ENCODE measurements around the gene LZIC.

The LZIC gene

DNA sequence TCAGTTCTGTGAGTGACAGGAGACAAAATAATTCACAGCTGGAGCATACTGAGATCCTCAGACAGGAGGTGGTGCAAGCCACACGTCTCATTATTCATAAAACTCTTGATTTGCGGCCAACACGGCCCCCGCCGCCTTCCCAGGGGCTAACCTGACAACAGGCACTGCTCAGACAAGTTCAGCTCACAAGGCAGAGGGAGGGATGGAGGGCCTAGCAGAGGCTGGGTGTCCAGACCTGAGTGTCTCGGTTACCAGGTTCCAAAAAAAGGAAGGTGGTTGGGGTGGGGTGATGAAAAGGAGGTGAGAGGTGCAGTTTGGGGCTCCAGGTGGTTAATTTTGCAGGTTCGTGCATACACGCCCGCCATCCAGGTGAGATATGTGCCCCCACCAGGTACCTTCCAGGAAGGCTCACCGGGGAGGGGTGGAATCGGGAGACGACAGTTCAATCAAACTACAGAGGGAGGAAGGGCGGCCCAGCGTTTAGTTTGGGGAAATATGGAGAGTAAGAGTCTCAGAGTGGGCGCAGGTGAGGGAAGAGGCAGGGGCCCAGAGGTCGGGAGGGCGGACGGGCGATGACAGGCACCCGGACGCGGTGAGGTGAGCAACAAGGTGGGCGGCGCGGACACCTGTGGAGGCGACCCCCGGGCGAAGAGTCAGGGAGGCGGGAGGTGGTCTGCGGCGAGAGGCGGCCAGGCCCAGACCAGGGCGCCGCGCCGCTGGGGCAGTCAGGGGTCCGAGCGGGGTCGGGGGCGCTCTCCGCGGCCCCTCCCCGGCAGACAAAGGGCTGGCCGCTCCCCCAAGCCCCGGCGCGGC lies 33.8 kb downstream of the LZIC start:
- Histone ChIP-seq H3K9me3 (ENCODE audit: control insufficient read depth, insufficient read depth, low read length) (no peaks in the 10 kb centered on the region), H3K4me3 (ENCODE audit: low read depth, low read length) (peak overlapping the region; percentile 60)

DNA sequence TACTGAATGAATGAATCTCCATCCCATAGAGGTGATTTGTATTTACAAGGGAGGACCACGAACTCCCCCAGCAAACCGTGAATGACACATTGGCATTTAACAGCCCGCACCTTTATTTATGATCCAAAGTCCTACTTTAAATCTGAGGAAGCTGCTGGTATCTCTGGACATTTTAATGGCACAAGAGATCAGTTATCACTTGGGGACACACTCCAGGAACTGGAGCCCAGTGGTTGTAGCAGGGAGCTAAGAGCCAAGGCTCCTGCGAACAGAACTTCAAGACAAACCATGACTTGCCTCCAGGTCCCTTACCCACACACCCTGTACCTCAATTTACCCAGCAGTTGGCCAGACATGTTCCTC lies 34.3 kb downstream of the LZIC start:
- Histone ChIP-seq H3K9me3 (ENCODE audit: control insufficient read depth, insufficient read depth, low read length) (no peaks in the 10 kb centered on the region), H3K4me3 (ENCODE audit: low read depth, low read length) (peak overlapping the region; percentile 60), H3K4me1 (ENCODE audit: control insufficient read depth, insufficient read depth, low read length) (peaks cover 7% of the 10 kb centered on the region)

More for the DNA sequence above, 33.8 kb downstream of the LZIC start:
- Histone ChIP-seq H3K36me3 (ENCODE audit: control insufficient read depth, insufficient read depth, low read length) (no peaks in the 10 kb centered on the region), H3K4me1 (ENCODE audit: control insufficient read depth, insufficient read depth, low read length) (peaks cover 7% of the 10 kb centered on the region), H3K9ac (ENCODE audit: low read depth, low read length) (peak overlapping the region; percentile 28), H3K27me3 (ENCODE audit: control insufficient read depth, insufficient read depth, low read length) (no peaks in the 10 kb centered on the region)

DNA sequence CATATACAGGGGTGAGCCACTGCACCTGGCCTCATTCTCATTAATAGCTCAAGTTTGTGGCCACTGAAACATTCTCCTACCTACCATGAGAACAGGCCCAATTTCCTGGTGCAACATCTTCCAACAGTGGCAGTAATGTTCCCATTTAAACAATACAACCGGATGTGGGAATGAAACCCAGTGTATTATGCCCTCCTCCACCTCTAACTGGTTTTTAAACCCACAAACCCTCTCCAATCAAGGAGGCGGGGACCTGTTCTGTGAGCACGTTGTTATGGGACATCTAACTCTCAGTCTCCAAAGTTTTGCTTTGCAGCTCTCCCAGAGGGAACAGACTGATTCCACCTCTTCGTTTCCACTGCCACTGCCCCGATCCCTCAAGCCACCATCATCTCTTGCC lies 35.8 kb downstream of the LZIC start:
- Histone ChIP-seq H3K4me3 (ENCODE audit: low read depth, low read length) (no peak overlapping the region), H3K27me3 (ENCODE audit: control insufficient read depth, insufficient read depth, low read length) (no peaks in the 10 kb centered on the region), H3K36me3 (ENCODE audit: control insufficient read depth, insufficient read depth, low read length) (peaks cover 2% of the 10 kb centered on the region), H3K4me1 (ENCODE audit: control insufficient read depth, insufficient read depth, low read length) (peaks cover 7% of the 10 kb centered on the region), H3K9me3 (ENCODE audit: control insufficient read depth, insufficient read depth, low read length) (no peaks in the 10 kb centered on the region), H3K9ac (ENCODE audit: low read depth, low read length) (peak overlapping the region; percentile 37)

More for the DNA sequence above, 34.3 kb downstream of the LZIC start:
- H3K9ac ChIP-seq (ENCODE audit: low read depth, low read length) = peak overlapping the region; percentile 28
- H3K27me3 ChIP-seq (ENCODE audit: control insufficient read depth, insufficient read depth, low read length) = no peaks in the 10 kb centered on the region
- peaks cover 2% of the 10 kb centered on the region for H3K36me3 ChIP-seq (ENCODE audit: control insufficient read depth, insufficient read depth, low read length)

DNA sequence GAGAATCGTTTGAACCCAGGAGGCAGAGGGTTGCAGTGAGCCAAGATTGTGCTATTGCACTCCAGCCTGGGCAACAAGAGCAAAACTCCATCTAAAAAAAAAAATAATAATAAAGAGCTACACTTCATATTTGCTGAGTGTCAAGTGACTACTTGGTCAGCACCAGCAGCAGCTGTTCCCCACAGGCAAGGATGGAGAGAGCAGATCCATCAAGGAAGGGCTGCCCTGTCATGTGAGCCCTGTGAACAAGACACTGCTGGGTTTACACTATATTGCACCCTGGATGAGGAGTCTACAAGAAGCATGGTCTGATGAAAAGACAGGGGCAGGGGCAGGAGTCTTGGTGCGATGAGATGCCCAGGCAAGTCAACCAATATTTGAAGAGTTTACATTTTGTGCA lies 36.7 kb downstream of the LZIC start:
- H3K9ac ChIP-seq (ENCODE audit: low read depth, low read length) = no peak overlapping the region
- H3K4me3 ChIP-seq (ENCODE audit: low read depth, low read length) = no peak overlapping the region
- no peaks in the 10 kb centered on the region for H3K27me3 ChIP-seq (ENCODE audit: control insufficient read depth, insufficient read depth, low read length)
- peaks cover 2% of the 10 kb centered on the region for H3K36me3 ChIP-seq (ENCODE audit: control insufficient read depth, insufficient read depth, low read length)
- no peaks in the 10 kb centered on the region for H3K9me3 ChIP-seq (ENCODE audit: control insufficient read depth, insufficient read depth, low read length)
- peaks cover 5% of the 10 kb centered on the region for H3K4me1 ChIP-seq (ENCODE audit: control insufficient read depth, insufficient read depth, low read length)

DNA sequence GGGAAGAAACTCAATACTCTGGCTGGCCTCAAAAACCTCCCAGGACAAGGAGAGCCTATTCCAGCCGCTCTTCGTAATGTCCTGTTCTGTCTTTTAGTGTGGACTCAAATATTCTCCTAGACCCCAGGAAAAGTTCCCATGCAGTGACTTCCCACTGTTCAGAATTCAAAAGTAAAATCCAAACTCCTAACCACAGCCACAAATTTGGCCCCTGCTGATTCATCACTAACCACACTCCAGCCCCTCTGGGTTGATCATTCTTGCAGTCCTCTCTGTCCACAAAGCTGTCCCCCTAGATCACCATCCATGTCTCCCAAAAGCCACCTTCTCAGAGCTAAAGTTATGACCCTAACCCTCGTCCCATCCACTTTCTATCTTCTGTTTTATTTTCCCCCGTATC lies 38.2 kb downstream of the LZIC start:
- Histone ChIP-seq H3K4me1 (ENCODE audit: control insufficient read depth, insufficient read depth, low read length) (peaks cover 5% of the 10 kb centered on the region), H3K9ac (ENCODE audit: low read depth, low read length) (no peak overlapping the region), H3K36me3 (ENCODE audit: control insufficient read depth, insufficient read depth, low read length) (peaks cover 2% of the 10 kb centered on the region), H3K27me3 (ENCODE audit: control insufficient read depth, insufficient read depth, low read length) (no peaks in the 10 kb centered on the region), H3K4me3 (ENCODE audit: low read depth, low read length) (no peak overlapping the region), H3K9me3 (ENCODE audit: control insufficient read depth, insufficient read depth, low read length) (no peaks in the 10 kb centered on the region)

DNA sequence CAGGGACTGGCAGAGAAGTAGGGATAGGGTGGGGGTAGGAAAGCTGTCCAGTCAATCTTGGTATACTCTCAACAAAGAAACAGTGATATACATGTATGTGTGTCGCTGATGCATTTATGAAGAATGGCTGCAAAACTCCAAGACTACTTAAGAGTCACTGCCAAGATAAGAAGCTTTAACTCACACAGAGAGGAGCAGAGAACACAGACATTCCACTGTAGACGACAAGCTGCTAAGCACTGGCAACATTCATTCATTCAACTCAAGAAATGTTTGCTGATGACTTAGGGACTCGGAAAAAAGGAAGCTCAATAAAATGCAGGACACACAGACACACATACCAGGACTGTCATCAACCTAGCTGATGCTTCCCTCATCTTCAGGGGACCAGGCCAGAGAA lies 38.6 kb downstream of the LZIC start:
- Histone ChIP-seq H3K4me3 (ENCODE audit: low read depth, low read length) (no peak overlapping the region), H3K9me3 (ENCODE audit: control insufficient read depth, insufficient read depth, low read length) (no peaks in the 10 kb centered on the region), H3K36me3 (ENCODE audit: control insufficient read depth, insufficient read depth, low read length) (peaks cover 2% of the 10 kb centered on the region), H3K9ac (ENCODE audit: low read depth, low read length) (no peak overlapping the region), H3K4me1 (ENCODE audit: control insufficient read depth, insufficient read depth, low read length) (peaks cover 5% of the 10 kb centered on the region), H3K27me3 (ENCODE audit: control insufficient read depth, insufficient read depth, low read length) (no peaks in the 10 kb centered on the region)

DNA sequence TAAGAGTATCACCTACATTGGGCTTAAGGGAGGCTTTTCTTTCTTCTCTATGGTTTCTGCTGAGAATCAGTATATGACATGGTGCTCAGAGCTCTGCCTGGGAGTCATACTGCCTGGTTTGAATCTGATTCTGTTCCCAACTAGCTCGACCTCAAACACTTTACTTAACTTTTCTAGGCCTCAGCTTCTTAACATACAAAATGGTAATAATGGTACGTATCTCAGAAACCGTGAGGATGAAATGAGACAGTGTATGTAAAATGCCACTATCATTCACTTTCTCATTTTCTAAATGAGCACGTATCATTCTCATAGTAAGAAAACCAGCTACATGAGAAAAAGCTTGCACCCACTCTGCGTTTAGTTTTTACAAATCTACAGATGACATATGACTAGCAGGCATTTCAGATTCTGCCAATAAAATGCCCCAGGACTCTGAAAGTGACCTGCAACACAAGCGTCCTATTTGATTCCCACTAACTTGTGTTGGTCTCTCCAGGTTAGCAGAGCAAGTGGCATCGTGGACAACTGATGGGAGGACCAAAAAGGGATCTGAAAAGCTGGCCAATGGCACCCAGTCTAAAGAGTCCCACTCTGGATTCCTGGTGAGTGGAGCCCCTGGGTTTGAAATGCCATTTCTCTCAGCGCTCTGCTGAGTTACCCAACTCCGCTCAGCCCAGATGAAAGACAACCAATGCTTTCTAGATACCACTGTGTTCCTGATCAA lies 39.2 kb downstream of the LZIC start:
- Histone ChIP-seq H3K4me3 (ENCODE audit: low read depth, low read length) (no peak overlapping the region), H3K9ac (ENCODE audit: low read depth, low read length) (no peak overlapping the region)

DNA sequence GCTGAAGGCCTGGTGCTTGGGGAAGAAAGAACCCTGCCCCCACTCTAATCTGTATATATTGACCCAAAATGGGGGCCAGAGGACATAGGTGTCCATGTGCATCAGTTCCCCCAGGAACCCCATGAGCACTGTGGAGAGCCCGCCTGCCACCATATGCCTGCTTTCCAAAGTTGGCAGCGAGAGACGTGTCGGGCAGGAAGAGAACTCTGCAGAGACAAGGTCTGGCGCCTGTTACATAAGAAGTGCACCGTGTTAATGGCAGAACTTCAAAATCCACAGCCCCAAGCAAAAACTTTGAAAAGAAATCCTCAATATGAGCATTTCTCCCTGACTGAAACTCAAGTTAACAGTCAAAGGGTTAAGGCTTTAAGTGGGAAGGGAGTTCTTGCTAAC lies 41.1 kb downstream of the LZIC start:
- no peaks in the 10 kb centered on the region for H3K4me1 ChIP-seq (ENCODE audit: control insufficient read depth, insufficient read depth, low read length)

More for the DNA sequence above, 39.2 kb downstream of the LZIC start:
- Histone ChIP-seq H3K36me3 (ENCODE audit: control insufficient read depth, insufficient read depth, low read length) (peaks cover 2% of the 10 kb centered on the region), H3K9me3 (ENCODE audit: control insufficient read depth, insufficient read depth, low read length) (no peaks in the 10 kb centered on the region), H3K4me1 (ENCODE audit: control insufficient read depth, insufficient read depth, low read length) (peaks cover 5% of the 10 kb centered on the region), H3K27me3 (ENCODE audit: control insufficient read depth, insufficient read depth, low read length) (no peaks in the 10 kb centered on the region)

DNA sequence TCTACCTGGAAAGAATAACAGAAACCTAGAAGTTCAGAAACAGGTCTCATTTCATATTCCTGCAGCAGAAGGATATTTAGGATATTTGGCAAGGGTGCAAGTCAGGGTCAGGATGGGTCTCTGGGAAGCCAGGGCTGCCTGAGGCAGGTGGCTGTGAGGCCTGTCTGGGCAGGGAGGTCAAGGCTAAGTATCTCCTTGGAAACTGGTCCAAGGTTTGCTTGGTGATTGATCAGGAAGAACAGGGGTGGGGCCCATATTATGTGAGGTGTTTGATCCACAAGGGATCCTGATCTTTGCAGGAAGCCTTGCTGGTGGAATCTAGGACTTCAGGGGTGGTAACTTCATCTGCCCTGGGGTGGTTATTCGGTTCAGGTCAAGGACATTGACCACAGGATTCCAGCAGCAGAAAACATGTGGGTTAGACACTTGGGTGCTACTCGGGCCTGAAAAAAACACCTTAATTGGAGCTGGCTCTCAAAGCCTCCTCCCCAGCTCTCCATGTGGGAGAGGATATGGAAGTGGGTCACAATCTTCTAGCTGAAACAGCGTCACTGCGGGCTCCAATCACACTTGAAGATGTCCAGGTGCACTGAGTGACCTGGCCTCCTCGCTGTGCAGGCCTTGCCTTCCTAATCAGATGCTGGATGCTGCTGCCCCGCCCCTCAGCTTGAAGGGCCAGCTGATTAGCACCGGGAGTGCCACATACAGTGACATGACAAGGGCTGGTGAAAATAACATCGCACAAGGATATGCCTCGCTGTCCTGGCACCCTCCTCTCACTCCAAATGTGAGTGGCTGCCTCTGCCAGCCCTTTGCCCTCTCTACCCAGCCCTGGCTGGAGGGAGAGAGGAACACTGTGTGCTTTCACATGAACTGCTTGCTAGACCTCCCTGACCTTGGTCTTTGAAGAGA lies 41.8 kb downstream of the LZIC start:
- no peaks in the 10 kb centered on the region for H3K27me3 ChIP-seq (ENCODE audit: control insufficient read depth, insufficient read depth, low read length)
- no peak overlapping the region for H3K9ac ChIP-seq (ENCODE audit: low read depth, low read length)
- no peaks in the 10 kb centered on the region for H3K4me1 ChIP-seq (ENCODE audit: control insufficient read depth, insufficient read depth, low read length)
- no peak overlapping the region for H3K4me3 ChIP-seq (ENCODE audit: low read depth, low read length)
- H3K36me3 ChIP-seq (ENCODE audit: control insufficient read depth, insufficient read depth, low read length) = peaks cover 2% of the 10 kb centered on the region
- no peaks in the 10 kb centered on the region for H3K9me3 ChIP-seq (ENCODE audit: control insufficient read depth, insufficient read depth, low read length)

More for the DNA sequence above, 41.1 kb downstream of the LZIC start:
- Histone ChIP-seq H3K9ac (ENCODE audit: low read depth, low read length) (no peak overlapping the region), H3K27me3 (ENCODE audit: control insufficient read depth, insufficient read depth, low read length) (no peaks in the 10 kb centered on the region), H3K36me3 (ENCODE audit: control insufficient read depth, insufficient read depth, low read length) (peaks cover 2% of the 10 kb centered on the region), H3K9me3 (ENCODE audit: control insufficient read depth, insufficient read depth, low read length) (no peaks in the 10 kb centered on the region), H3K4me3 (ENCODE audit: low read depth, low read length) (no peak overlapping the region)

DNA sequence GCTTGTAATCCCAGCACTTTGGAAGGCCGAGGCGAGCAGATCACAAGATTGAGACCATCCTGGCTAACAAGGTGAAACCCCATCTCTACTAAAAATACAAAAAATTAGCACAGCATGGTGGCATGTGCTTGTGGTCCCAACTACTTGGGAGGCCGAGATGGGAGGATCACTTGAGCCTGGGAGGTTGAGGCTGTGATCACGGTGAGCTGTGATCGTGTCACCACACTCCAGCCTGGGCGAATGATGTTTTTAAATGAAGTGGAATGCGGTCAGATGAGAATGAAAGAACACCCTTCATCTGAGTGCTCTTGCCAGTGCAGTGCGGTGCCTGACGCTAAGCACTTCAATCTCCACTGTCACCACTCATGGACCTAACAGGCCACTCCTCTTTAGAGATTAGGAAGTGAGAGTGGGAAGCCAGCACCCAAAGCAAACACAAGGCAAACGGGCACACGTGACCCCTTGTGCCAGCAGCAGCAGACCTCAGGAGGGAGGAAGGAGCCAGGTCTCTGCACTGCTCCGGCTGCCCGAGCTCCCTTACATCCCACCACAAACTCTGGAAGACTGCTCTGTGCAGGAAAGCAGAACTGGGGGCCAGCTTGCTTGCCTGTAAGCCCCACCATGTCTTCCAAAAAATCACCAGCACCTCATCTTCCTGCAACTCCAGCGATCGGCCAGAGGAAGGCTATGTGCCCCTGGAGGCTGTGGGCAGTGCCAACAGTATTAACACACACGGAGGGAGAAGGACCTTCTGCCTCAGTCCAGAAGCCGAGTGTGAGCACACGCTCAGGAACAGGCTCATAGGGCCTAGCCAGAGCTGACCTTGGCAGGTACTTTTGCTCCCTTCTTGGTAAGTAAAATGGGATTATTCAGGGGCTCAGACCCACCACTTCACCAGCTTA lies 42.8 kb downstream of the LZIC start:
- no peaks in the 10 kb centered on the region for H3K27me3 ChIP-seq (ENCODE audit: control insufficient read depth, insufficient read depth, low read length)
- no peaks in the 10 kb centered on the region for H3K9me3 ChIP-seq (ENCODE audit: control insufficient read depth, insufficient read depth, low read length)
- H3K4me1 ChIP-seq (ENCODE audit: control insufficient read depth, insufficient read depth, low read length) = no peaks in the 10 kb centered on the region
- H3K4me3 ChIP-seq (ENCODE audit: low read depth, low read length) = no peak overlapping the region
- peaks cover 2% of the 10 kb centered on the region for H3K36me3 ChIP-seq (ENCODE audit: control insufficient read depth, insufficient read depth, low read length)
- H3K9ac ChIP-seq (ENCODE audit: low read depth, low read length) = no peak overlapping the region

DNA sequence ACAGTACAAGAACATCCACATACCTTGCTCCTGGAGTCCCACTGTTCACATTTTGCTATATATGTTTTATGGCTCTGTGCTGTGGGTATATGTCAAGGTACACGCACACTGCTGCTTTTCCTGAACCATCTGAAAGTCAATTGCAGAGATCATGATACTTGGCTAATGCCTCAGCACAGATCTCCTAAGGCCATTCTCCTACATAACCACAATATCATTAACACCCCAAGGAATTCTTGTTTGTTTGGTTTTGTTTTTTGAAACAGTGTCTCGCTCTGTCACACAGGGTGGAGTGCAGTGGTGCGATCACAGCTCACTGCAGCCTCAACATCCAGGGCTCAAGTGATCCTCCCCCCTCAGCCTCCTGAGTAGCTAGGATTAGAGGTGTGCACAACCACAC lies 49.1 kb downstream of the LZIC start:
- no peak overlapping the region for H3K9ac ChIP-seq (ENCODE audit: low read depth, low read length)
- H3K9me3 ChIP-seq (ENCODE audit: control insufficient read depth, insufficient read depth, low read length) = no peaks in the 10 kb centered on the region
- no peaks in the 10 kb centered on the region for H3K36me3 ChIP-seq (ENCODE audit: control insufficient read depth, insufficient read depth, low read length)
- H3K27me3 ChIP-seq (ENCODE audit: control insufficient read depth, insufficient read depth, low read length) = no peaks in the 10 kb centered on the region
- H3K4me1 ChIP-seq (ENCODE audit: control insufficient read depth, insufficient read depth, low read length) = peaks cover 13% of the 10 kb centered on the region
- H3K4me3 ChIP-seq (ENCODE audit: low read depth, low read length) = no peak overlapping the region
